HUES48 (cell line): ENCODE data around the gene NCS1.

Experiments used
- H3K27ac ChIP-seq: one replicate; pipeline ENCODE4 v1.7.0; 2013; ENCODE audit warnings: low read depth, low read length, inconsistent platforms
- H3K27me3 ChIP-seq: 2 replicates; pipeline ENCODE4 v1.6.1; 2013; ENCODE audit warnings: mild to moderate bottlenecking, low read length; ENCODE audit not compliant: control insufficient read depth, insufficient read depth
- H3K36me3 ChIP-seq: 2 replicates; pipeline ENCODE4 v1.6.1; 2013; ENCODE audit warnings: low read length; ENCODE audit not compliant: control insufficient read depth, insufficient read depth
- H3K4me1 ChIP-seq: 2 replicates; pipeline ENCODE4 v1.6.1; 2013; ENCODE audit warnings: mild to moderate bottlenecking, low read length; ENCODE audit not compliant: control insufficient read depth, insufficient read depth
- H3K4me3 ChIP-seq: 2 replicates; pipeline ENCODE4 v1.5.1; 2013; ENCODE audit warnings: mild to moderate bottlenecking, low read depth, low read length
- H3K9ac ChIP-seq: 2 replicates; pipeline ENCODE4 v1.6.1; 2013; ENCODE audit warnings: mild to moderate bottlenecking, low read depth, low read length, moderate library complexity
- H3K9me3 ChIP-seq: 2 replicates; pipeline ENCODE4 v1.6.1; 2013; ENCODE audit warnings: low read length; ENCODE audit not compliant: control insufficient read depth, insufficient read depth

The NCS1 gene

DNA sequence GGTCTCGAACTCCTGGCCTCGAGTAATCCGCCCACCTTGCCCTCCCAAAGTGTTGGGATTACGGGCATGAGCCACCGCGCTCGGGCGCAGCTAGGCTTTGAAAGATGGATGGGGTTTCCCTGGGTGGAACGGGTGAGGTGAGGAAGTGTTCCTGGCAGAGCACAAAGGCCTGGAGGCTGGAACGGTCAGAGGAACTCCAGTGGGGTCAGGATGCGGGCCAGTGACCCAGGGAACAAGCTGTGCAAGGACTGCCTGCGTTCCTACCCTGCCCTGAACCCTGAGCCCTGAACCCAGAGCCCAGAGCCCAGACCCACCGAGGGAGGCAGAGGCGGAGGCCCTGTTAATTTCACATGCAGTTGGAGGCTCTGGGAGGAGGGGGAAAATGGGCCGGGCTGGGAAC is 23.4 kb downstream of the NCS1 start:
- H3K27ac ChIP-seq: no peak overlapping the region
- H3K9me3 ChIP-seq: no peaks in the 10 kb centered on the region
- H3K4me3 ChIP-seq: no peak overlapping the region
- H3K36me3 ChIP-seq: no peaks in the 10 kb centered on the region
- no peaks in the 10 kb centered on the region for H3K27me3 ChIP-seq
- peaks cover 10% of the 10 kb centered on the region; the same call in 1 of the 2 replicates for H3K4me1 ChIP-seq
- H3K9ac ChIP-seq: no peak overlapping the region

DNA sequence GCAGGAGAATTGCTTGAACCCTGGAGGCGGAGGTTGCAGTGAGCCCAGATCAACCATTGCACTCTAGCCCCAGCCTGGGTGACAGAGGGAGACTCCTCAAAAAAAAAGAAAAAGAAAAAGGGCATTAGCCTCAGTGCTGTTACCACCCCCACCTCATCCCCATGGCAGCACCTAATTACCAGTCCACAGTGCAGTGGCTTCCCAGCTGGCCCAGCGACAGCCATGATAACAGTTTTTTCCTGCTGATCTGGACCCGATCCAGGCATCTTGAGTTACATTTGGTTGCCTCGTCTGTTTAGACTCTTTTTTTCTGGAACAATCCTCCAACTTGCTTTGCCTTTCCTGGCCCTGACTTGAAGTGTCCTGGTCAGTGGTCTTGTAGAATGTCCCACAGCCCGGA is 24.4 kb downstream of the NCS1 start:
- Histone ChIP-seq H3K27me3 (no peaks in the 10 kb centered on the region), H3K27ac (no peak overlapping the region), H3K9me3 (no peaks in the 10 kb centered on the region), H3K9ac (no peak overlapping the region), H3K36me3 (no peaks in the 10 kb centered on the region), H3K4me1 (peaks cover 10% of the 10 kb centered on the region; the same call in 1 of the 2 replicates), H3K4me3 (no peak overlapping the region)

DNA sequence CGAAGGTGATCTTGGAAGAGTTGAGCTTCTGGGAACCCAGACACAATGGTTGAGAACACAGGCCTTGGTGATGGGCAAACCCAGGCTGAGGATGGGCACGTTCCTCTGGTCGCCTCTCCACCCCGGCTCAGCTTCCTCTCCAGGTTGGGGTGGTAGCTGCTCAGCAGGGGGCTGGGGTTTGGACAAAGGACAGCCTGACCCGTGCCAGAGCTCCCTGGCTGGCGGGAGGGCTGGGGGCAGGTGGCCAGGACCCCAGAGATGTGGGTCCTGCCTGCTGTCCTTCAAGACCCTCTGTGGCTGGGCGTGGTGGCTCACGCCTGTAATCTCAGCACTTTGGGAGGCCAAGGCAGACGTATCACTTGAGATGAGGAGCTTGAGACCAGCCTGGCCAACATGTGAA is 25.2 kb downstream of the NCS1 start:
- Histone ChIP-seq H3K36me3 (no peaks in the 10 kb centered on the region), H3K4me3 (no peak overlapping the region), H3K4me1 (peaks cover 10% of the 10 kb centered on the region; the same call in 1 of the 2 replicates), H3K27ac (no peak overlapping the region), H3K9ac (no peak overlapping the region), H3K9me3 (no peaks in the 10 kb centered on the region), H3K27me3 (no peaks in the 10 kb centered on the region)

DNA sequence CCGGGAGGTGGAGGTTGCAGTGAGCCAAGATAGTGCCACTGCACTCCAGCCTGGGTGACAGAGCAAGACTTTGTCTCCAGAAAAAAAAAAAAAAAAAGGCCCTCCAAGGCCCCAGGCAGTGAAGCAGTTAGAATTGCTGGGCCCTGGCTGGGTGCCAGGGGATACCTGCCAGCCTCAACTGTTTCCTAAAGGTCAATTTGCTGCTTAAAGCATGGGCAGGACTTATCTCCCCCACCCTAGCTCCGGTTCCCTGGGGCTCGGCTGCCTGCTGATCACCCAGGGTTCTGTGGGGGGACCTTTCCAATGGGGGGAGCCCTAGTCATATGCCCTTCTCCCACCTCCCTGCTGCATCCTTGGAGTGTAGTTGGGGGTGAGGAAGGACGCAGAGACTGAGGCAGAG is 25.7 kb downstream of the NCS1 start:
- Histone ChIP-seq H3K4me1 (peaks cover 9% of the 10 kb centered on the region; the same call in 1 of the 2 replicates), H3K27ac (no peak overlapping the region), H3K27me3 (no peaks in the 10 kb centered on the region), H3K9me3 (no peaks in the 10 kb centered on the region), H3K9ac (no peak overlapping the region), H3K36me3 (no peaks in the 10 kb centered on the region), H3K4me3 (no peak overlapping the region)

DNA sequence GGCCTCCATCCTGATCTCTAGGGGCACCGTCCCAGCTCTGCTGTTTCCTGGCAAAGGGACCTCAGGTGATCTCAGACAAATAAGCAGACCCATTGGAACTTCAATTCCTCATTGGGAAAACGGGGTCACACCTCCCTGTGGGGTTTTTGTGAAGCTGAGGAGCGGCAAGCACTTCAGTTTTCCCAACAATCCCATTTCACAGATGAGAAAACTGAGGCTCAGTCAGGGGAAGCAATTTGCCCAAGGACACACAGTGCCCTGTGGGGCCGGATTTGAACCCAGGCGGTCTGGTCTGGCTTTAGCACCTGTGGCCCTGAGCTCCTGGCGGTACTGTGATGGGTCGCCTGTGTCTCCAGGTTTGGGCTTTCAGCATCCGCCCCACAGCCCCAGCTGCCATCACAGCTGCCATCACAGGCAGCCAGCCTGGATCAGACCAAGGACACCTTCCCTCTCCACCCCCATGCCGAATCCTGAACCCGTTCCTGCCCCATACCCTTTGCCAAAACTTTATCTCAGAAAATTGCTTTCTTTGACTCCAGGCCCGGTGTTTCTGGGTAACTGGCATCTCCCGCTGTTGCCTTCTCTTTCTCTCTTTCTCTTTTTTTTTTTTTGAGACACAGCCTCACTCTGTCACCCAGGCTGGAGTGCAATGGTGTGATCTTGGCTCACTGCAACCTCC is 26.4 kb downstream of the NCS1 start:
- peaks cover 1% of the 10 kb centered on the region; the same call in 1 of the 2 replicates for H3K4me1 ChIP-seq

DNA sequence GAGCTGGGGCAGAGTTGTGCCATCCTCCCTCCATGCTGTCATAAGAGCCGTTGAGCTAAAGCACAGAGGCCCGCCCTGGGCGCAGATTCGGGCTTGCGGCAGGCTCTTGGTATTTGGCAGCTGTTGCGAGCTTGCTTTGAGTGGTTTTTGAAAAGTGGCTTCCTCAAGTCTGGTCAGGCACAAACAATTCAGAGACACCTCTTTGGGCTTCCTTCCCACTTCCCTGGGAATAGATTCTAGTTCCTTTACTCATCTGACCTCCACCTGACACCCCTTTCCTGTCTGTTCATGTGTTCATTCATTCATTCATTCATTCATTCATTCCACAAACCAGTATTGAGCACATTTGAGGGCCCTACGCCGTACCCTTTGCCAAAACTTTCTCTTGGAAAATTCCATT is 27.4 kb downstream of the NCS1 start:
- Histone ChIP-seq H3K27me3 (no peaks in the 10 kb centered on the region), H3K27ac (no peak overlapping the region), H3K9me3 (no peaks in the 10 kb centered on the region), H3K4me3 (no peak overlapping the region), H3K9ac (no peak overlapping the region), H3K36me3 (no peaks in the 10 kb centered on the region), H3K4me1 (no peaks in the 10 kb centered on the region; the same call in 1 of the 2 replicates)

More for the DNA sequence above, 26.4 kb downstream of the NCS1 start:
- Histone ChIP-seq H3K27ac (no peak overlapping the region), H3K9me3 (no peaks in the 10 kb centered on the region), H3K9ac (no peak overlapping the region), H3K36me3 (no peaks in the 10 kb centered on the region), H3K4me3 (no peak overlapping the region), H3K27me3 (no peaks in the 10 kb centered on the region)

DNA sequence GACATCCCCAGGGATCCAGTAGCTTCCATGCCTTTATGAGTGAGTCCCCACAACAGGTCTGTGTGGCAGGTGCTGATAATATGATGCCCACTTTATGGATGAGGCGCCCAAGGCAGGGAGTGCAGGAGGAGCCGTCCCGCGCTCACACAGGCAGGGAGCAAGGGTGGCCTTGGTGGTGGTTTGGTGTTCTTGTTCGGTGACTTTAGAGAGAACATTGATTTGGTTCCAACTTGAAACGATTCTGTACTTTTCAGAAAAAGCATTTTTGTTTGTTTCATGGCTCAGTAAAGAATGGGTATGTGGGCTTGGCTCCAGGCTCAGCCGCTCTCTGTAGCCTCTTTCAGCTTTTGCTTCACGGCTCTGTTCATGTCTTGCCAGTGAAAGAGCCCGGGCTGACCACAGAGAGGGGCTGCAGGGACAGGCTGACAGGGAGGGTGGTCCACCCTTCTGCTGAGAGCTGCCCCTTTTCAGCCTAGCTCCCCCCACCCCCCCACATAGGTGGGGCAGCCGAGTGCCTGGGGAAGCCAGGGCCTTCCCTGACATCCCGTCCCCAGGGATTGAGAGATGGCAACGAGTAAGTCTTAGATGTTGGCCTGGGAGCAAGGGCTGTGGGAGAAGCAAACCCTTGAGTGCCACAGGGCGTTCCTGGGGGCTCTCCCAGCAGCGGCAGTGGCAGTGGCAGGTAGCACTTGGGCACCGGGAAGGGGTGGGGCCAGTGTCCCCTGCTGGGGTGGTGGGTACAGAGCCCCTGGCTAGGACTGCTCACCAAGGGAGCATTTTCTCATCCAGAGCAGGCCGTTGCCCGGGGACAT is 28.0 kb downstream of the NCS1 start:
- H3K9ac ChIP-seq: no peak overlapping the region
- no peak overlapping the region for H3K4me3 ChIP-seq
- H3K27ac ChIP-seq: no peak overlapping the region
- H3K36me3 ChIP-seq: no peaks in the 10 kb centered on the region
- H3K27me3 ChIP-seq: no peaks in the 10 kb centered on the region
- no peaks in the 10 kb centered on the region; the same call in 1 of the 2 replicates for H3K4me1 ChIP-seq
- no peaks in the 10 kb centered on the region for H3K9me3 ChIP-seq

DNA sequence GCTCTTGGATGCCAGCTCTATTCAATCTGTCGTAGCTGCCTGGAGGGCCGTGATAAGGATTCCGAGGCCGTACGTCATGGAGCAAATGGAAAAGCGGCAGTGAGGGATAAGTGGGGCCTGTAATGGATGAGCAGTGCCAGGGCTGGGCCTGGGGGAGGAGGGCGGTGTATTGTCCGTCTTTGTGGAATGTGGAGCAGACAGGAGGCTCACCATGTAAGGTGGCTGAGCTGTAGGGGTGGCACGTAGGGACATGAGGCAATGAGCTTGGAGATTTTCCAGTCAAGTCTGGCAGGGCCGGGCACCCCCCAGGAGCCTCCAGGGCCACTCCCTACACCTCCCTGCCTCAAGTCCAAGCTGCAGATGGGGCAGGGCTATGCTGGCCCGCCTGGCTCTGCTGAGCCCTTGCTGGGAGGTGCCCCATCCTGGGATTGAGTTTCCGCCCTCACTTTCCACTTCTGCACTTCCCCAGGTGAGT is 29.2 kb downstream of the NCS1 start:
- Histone ChIP-seq H3K9me3 (no peaks in the 10 kb centered on the region), H3K27me3 (no peaks in the 10 kb centered on the region), H3K27ac (no peak overlapping the region), H3K36me3 (no peaks in the 10 kb centered on the region), H3K9ac (no peak overlapping the region), H3K4me1 (no peaks in the 10 kb centered on the region; the same call in 1 of the 2 replicates), H3K4me3 (no peak overlapping the region)

DNA sequence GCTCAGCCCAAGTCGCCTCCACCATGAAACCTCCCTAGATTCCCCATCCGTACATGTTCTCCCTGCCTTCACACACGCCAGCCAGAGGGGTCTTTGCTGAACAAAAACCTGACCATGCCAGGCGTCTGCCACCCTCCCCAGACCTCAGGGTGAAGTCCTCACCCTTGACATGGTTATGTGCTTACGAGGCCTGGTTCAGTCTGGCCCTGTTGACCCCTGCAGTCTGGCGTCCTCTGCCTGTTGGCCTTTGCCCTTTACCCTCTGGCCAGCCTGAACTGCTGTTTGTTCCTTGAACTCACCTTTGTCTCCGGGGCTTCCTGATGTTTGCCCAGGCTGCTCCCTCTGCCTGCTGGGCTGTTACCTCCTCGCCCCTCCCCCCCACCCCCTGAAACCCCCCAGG is 29.8 kb downstream of the NCS1 start:
- Histone ChIP-seq H3K9me3 (no peaks in the 10 kb centered on the region), H3K27ac (no peak overlapping the region), H3K27me3 (no peaks in the 10 kb centered on the region), H3K9ac (no peak overlapping the region), H3K4me1 (no peaks in the 10 kb centered on the region; the same call in 1 of the 2 replicates), H3K4me3 (no peak overlapping the region), H3K36me3 (no peaks in the 10 kb centered on the region)

DNA sequence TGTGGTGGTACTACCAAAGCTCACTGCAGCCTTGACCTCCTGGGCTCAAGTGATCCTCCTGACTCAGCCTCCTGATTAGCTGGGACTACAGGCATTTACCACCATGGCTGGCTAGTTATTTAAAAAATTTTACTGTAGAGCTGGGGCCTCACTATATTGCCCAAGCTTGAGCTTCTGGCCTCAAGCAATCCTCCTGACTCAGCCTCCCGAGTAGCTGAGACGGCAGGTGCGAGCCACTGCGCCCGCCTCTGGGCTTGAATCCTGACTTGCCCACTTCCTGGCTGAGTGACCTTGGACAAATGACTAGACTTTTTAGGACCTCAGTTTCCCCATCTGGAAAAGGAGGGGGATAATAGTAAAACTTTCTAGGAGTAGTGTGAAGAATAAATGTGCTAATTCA is 32.1 kb downstream of the NCS1 start:
- H3K9me3 ChIP-seq: no peaks in the 10 kb centered on the region
- H3K9ac ChIP-seq: no peak overlapping the region
- H3K27me3 ChIP-seq: no peaks in the 10 kb centered on the region
- H3K4me1 ChIP-seq: peaks cover 8% of the 10 kb centered on the region; the same call in 1 of the 2 replicates
- H3K36me3 ChIP-seq: no peaks in the 10 kb centered on the region
- no peak overlapping the region for H3K27ac ChIP-seq
- no peak overlapping the region for H3K4me3 ChIP-seq

DNA sequence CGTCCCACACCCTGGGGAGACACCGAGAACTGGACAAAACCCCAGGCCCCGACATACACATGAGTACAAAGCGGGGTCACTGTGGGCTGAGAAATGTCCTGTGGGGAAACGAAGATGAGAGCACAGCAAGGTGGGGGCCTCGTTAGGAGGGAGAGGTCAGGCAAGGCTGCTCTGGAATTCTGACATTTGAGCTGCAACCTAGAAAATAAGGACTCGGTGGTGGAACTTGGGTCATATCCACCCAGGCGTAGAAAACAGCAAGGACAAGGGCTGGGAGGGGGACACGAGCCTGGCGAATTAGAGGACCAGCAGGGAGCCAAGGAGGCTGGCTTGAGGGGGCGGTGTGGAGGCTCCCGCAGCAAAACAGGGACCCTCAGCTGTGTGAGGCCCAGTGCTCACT is 32.8 kb downstream of the NCS1 start:
- no peaks in the 10 kb centered on the region for H3K36me3 ChIP-seq
- peaks cover 9% of the 10 kb centered on the region; the same call in 1 of the 2 replicates for H3K4me1 ChIP-seq
- H3K4me3 ChIP-seq: no peak overlapping the region
- H3K27me3 ChIP-seq: no peaks in the 10 kb centered on the region
- H3K9ac ChIP-seq: no peak overlapping the region
- H3K27ac ChIP-seq: no peak overlapping the region
- no peaks in the 10 kb centered on the region for H3K9me3 ChIP-seq
